ENCODE results near the gene GPR137B.

- TF ChIP-seq POLR2A (conservative IDR thresholded peaks at IDR 0.05) (no peak), MTA3 (IDR thresholded peaks at IDR 0.05; ENCODE audit: borderline replicate concordance) (no peak), TCF7 (IDR thresholded peaks at IDR 0.05; ENCODE audit: borderline replicate concordance) (no peak), SMARCE1 (IDR thresholded peaks at IDR 0.05) (no peak), CBX1 (IDR thresholded peaks at IDR 0.05; ENCODE audit: low read depth) (no peak), HNRNPH1 (optimal IDR thresholded peaks at IDR 0.05; ENCODE audit: low read depth, low read length) (no peak), KDM1A (IDR thresholded peaks at IDR 0.05) (no peak)
- TF ChIP-seq, protein P1, sequence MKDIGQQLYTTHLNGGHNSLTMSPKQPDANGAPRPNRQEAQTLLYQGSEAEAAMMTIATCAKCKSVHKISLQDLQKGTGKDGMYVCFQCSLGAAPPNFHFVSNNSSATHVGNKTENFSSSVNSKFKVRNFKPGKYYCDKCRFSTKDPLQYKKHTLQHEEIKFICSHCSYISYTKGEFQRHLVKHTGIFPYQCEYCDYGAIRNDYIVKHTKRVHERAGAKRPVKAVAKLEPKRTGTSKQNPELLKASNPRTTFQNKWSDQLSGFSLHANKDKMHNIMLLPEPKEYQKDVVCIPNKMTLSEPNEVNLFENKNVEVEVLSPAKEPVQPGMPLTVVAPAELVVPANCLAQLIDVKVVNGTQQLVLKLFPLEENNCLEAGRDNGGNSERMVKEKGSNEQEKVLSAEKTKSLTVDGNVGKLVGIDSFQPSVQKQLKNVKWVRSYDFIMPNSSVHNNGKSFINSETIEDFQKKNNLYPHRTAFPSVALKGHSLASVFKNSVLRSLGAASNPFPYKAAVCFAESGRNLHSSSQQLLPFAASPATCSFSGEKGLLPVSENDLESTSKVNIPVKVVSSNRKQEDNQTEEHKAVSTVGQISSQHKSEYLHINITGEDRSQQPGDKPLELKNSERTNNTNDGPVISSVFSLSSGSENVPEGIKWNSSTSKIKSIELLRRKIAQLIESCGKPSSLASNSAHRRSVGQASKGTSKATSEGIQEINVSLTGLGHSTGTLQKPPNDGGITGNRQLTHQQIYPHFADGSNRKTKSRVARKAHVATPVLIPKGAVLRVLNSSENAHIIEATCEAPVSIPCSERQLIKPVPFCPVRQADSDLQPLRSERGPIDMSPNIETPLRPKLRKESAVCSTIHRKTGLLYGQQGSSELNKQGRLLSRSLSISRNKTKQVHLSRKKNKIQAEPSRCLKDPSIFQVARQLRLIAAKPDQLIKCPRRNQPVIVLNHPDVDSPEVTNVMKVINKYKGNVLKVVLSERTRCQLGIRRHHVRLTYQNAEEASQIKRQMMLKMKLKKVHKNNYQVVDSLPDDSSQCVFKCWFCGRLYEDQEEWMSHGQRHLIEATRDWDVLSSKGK (CRISPR knock-in tag; IDR thresholded peaks at IDR 0.05) = no peak
These were observed 65.2 kb downstream of the GPR137B start for GRCh38 chr1:236207569-236207968.

Data from K562 (cell line).